ENCODE results near the gene RAPGEF6.

The RAPGEF6 gene

GRCh38 chr5:131644822-131645221, 9.8 kb upstream of the RAPGEF6 start:
- no peak for TF ChIP-seq CTCF (IDR thresholded peaks at IDR 0.05; ENCODE audit: borderline replicate concordance, control extremely low read depth, extremely low read depth, insufficient read depth, missing control alignments)
- in situ Hi-C loops (cut with MboI; ENCODE audit: low sequenced_read_pairs, unreplicated experiment) = no loop called here
- no peak for DNase-seq (ENCODE audit: low spot score)

DNA sequence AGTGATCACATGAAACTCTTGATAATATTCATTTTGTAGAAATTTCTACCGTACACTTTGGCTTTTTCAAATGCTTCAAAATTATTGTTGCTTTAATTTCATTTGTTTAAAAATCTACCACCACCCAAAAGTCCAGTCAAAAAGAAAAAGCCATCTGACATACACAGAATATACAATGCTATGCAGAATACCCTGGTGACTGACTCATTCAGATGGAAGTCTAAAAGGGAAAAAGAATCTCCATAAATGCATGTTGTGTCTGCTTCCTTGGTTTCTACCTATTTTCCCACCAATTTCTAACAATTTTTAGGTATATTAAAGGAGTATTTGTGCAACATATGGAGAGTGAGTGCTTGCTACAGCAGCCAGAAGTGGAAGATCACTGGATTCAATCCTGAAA, 9.3 kb upstream of the RAPGEF6 start:
- no peak for TF ChIP-seq CTCF (IDR thresholded peaks at IDR 0.05; ENCODE audit: borderline replicate concordance, control extremely low read depth, extremely low read depth, insufficient read depth, missing control alignments)
- DNase-seq (ENCODE audit: low spot score) = no peak
- in situ Hi-C loops (cut with MboI; ENCODE audit: low sequenced_read_pairs, unreplicated experiment) = no loop called here

DNA sequence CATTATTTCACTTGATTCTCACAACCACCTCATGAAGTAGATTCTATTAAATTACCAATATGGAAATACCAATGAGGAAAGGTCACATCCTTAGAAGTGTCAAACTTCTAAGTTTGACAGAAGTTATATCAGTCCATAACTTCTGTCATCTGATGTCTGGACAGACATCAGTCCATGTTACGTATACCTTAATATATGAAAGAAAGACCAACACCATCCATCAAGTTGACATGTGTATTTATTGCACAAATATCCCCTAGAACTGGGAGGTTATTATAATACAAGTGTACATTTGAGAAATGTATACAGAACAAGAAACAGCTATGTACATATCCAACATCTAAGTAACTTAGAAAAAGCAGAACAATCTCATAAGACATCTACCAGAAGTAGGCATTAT, 6.5 kb upstream of the RAPGEF6 start:
- no peak for DNase-seq (ENCODE audit: low spot score)
- in situ Hi-C loops (cut with MboI; ENCODE audit: low sequenced_read_pairs, unreplicated experiment) = no loop called here

DNA sequence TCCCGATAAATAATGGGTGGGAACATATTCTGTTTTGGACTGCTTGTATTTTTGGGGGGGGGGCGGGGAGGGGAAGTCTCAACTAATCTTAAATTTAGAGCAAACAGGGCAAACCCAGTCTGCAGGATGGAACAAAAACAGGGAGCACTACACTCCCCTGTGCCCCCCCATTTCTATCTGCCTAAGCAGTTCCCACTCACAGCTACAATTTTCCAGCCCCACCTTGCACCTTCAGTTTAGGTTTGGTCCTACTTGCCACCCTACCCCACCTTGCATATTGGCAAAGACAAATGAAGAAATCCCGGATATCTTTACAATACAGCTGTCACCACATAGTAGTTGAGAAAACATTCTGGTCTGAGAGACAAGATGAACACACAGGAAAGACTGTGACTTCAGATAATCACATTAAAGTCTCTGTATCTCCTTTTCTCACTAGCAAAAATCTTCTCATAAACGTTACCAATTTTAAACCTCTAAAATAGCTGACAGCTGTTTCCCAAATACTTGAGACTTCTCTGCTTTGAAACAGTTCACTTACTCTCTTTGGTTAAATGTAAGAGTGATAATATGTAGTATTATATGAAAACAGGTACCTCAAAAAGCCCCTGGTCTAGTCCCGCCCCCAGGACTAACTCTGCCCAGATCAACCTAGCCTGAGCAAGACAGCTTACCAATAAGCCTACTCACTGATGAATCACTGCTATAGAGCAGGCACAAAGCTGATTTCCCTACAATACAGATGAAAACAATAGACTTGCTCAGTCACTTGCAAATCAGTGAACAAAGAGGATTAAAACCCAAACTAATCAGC, 5.2 kb upstream of the RAPGEF6 start:
- no peak for TF ChIP-seq CTCF (IDR thresholded peaks at IDR 0.05; ENCODE audit: borderline replicate concordance, control extremely low read depth, extremely low read depth, insufficient read depth, missing control alignments)
- in situ Hi-C loops (cut with MboI; ENCODE audit: low sequenced_read_pairs, unreplicated experiment) = no loop called here
- peak; percentile 24 for DNase-seq (ENCODE audit: low spot score)

More for the DNA sequence above, 6.5 kb upstream of the RAPGEF6 start:
- no peak for TF ChIP-seq CTCF (IDR thresholded peaks at IDR 0.05; ENCODE audit: borderline replicate concordance, control extremely low read depth, extremely low read depth, insufficient read depth, missing control alignments)

GRCh38 chr5:131639148-131639547, 4.1 kb upstream of the RAPGEF6 start:
- in situ Hi-C loops (cut with MboI; ENCODE audit: low sequenced_read_pairs, unreplicated experiment) = no loop called here
- DNase-seq (ENCODE audit: low spot score) = no peak
- no peak for TF ChIP-seq CTCF (IDR thresholded peaks at IDR 0.05; ENCODE audit: borderline replicate concordance, control extremely low read depth, extremely low read depth, insufficient read depth, missing control alignments)

GRCh38 chr5:131637694-131638093, 2.7 kb upstream of the RAPGEF6 start:
- TF ChIP-seq CTCF (IDR thresholded peaks at IDR 0.05; ENCODE audit: borderline replicate concordance, control extremely low read depth, extremely low read depth, insufficient read depth, missing control alignments) = no peak
- in situ Hi-C loops (cut with MboI; ENCODE audit: low sequenced_read_pairs, unreplicated experiment) = no loop called here
- no peak for DNase-seq (ENCODE audit: low spot score)
